Epithelial cell of proximal tubule (primary cell): ENCODE data around the gene SERTAD4. TPM values are rescaled to one million over a fixed set of nuclear protein-coding genes. Genes with fewer than 3 reads are reported as not detected.
"Not testable (repeated sequence)": the region's sequence is repeated elsewhere in the genome, so short reads cannot be mapped to it uniquely, and the experiment has no call there.

ENCODE experiments used
- DNase-seq: peaks from one replicate; pipeline ENCODE4 v3.0.0-alpha.2; 2011; ENCODE audit warnings: low read depth
- H3K4me3 ChIP-seq: 2 replicates; pipeline ENCODE4 v1.5.1; 2011; ENCODE audit warnings: low read depth, mild to moderate bottlenecking, low read length
- total RNA-seq: library from RNA; depleted of rRNA; stranded (reverse); fragments of >200 nt; gene quantifications from 2 replicates; pipeline ENCODE4 v1.2.3, GENCODE V29; 2015
- TF ChIP-seq, protein P1 (sequence below): conservative IDR thresholded peaks from 2 replicates; pipeline ENCODE4 v1.5.1; 2012; ENCODE audit warnings: low read depth, mild to moderate bottlenecking, low read length

SERTAD4 gene
- total RNA-seq, result 8.7 and 12.7 TPM in 2 replicates

DNA sequence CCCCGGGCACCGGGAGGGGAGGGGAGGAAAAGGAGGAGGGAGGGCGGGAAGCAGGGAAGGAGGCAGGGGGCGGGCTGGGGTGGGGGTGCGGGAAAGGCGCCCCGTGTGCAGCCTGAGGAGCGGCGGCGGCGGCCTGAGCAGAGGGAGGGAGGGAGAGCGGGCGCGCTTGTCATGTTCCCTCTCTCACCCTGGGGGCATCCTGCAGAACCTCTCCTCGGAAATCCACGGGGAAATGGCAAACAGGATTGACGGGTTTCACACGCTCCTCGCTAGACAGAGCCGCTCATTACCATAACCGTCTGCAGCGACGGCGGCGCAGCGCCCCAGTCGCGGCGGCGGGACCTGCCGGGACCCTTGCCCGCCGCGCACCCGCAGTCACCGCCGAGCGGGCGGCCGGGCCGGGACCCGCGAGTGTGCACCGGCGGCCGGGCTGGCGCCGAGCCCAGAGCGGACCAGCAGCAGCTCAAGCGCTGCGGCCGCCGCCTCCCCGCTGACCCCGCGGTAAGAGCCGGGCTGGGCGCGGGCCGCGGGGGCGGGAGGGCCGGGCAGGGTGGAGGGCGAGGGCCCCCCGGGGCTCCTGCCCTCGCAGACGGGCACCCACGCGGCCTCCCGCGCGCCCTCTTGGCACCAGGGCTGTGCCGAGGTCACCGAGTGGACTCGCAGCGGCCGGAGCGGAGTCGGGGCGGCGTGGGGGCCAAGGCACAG is at the start of gene SERTAD4:
TSS of gene SERTAD4 (plus strand) at position 286 of the 705 bp plus-strand sequence. CDS start 5,165 bp downstream, outside the sequence.
- no peak for DNase-seq
- H3K4me3 ChIP-seq, result peak within 1 kb of the TSS; percentile 75
- TF ChIP-seq, protein P1, sequence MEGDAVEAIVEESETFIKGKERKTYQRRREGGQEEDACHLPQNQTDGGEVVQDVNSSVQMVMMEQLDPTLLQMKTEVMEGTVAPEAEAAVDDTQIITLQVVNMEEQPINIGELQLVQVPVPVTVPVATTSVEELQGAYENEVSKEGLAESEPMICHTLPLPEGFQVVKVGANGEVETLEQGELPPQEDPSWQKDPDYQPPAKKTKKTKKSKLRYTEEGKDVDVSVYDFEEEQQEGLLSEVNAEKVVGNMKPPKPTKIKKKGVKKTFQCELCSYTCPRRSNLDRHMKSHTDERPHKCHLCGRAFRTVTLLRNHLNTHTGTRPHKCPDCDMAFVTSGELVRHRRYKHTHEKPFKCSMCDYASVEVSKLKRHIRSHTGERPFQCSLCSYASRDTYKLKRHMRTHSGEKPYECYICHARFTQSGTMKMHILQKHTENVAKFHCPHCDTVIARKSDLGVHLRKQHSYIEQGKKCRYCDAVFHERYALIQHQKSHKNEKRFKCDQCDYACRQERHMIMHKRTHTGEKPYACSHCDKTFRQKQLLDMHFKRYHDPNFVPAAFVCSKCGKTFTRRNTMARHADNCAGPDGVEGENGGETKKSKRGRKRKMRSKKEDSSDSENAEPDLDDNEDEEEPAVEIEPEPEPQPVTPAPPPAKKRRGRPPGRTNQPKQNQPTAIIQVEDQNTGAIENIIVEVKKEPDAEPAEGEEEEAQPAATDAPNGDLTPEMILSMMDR, result no peak

DNA sequence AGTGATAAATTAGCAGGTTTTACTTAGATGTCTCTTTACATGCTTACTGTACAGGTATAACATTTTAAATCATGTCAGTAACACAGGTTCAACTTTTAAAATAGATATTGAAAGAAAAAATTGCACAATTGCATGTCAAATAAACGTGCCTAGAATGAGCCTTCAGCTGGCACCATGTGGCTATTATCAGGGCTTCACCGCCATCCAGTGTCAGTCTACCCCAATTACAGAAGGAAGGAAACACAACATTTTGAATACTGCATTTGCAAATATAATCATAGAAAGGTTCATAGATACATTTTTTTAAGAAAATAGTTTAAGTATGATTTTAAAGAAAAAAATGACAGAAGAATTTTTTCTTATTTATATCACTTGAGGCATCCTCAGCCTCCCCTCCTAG is 47.5 kb upstream of the SERTAD4 start:
- TF ChIP-seq, protein P1, result no peak
- H3K4me3 ChIP-seq, result no peak overlapping the region
- DNase-seq, result no peak

DNA sequence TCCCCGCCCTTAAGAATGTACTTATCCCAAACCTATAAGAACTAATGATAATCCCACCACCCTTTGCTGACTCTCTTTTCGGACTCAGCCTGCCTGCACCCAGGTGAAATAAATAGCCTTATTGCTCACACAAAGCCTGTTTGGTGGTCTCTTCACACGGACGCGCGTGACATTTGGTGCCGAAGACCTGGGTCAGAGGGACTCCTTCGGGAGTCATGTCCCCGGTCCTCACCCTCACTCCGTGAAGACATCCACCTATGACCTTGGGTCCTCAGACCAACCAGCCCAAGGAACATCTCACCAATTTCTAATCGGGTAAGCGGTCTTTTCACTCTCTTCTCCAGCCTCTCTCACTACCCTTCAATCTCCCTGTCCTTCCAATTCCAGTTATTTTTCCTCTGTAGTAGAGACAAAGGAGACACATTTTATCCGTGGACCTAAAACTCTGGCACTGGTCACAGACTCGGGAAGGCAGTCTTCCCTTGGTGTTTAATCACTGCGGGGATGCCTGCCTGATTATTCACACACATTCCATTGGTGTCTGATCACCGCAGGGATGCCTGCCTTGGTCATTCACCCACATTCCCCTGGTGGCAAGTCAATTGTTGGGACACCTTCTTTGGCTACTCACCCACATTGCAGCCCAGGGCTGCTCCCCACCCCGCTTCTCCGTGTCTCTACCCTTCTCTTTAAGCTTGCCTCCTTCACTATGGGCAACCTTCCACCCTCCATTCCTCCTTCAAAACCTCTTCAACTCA is 44.6 kb upstream of the SERTAD4 start:
- H3K4me3 ChIP-seq, result not testable (repeated sequence)
- DNase-seq, result peak; percentile 47

DNA sequence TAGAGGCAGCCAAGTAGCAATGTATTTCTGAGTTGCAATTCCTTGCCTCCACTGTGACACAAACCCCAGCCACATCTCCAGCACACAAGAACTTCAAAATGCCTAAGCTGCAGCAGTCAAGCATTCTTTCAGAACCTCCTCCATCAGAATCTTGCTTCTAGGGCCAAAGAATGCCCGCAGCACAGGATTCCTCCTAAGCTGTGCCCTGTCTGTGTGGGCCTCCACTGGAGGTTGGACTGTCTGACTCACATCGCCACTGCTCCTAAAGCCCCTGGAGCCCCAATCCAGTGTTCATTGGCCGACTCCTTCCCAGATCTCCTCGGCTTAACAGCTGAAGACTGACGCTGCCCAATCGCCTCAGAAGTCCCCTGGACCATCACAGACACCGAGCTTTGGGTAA is 43.2 kb upstream of the SERTAD4 start:
- DNase-seq, result no peak
- H3K4me3 ChIP-seq, result no peak overlapping the region
- TF ChIP-seq, protein P1, result no peak

DNA sequence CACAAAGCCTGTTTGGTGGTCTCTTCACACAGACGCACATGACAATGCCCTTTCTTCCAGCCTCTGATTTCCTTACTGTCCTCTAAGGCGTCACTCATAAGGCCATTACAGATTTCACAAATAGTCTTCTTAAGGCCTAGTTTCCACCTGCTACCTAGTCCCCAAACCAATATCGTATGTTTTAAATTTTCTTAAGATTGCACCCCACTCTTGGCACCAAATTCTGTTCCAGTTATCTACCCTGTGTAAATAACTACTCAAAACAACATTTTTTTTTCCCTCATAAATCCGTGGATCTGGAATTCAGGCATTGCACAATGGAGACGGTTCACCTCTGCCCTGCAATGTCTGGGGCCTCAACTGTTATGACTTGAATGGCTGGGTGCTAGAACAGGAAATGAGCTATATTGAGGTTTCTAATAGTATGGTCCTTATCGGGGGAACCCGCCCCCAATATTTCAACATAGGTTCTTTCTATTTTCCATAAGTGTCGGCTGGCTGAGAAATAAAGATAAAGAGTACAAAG is 36.9 kb upstream of the SERTAD4 start:
- no peak for DNase-seq
- H3K4me3 ChIP-seq, result no peak overlapping the region
- TF ChIP-seq, protein P1, result no peak

DNA sequence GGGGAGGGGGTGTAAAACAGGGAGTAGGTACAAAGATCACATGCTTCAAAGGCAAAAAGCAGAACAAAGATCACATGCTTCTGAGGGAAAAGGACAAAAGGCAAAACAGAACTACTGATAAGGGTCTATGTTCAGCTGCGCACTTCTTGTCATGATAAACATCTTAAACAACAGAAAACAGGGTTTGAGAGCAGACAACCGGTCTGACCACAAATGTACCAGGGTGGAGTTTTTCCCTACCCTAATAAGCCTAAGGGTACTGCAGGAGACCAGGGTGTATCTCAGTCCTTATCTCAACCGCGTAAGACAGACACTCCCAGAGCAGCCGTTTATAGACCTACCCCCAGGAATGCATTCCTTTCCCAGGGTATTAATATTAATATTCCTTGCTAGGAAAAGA is 36.3 kb upstream of the SERTAD4 start:
- not testable (repeated sequence) for H3K4me3 ChIP-seq, DNase-seq

- TF ChIP-seq, protein P1, result no peak
- no peak for DNase-seq
- no peak overlapping the region for H3K4me3 ChIP-seq
Measured at GRCh38 chr1:210198840-210199239, 33.8 kb upstream of the SERTAD4 start.
